Gastrocnemius medialis (tissue), 4 donors: ENCODE measurements around the gene TSSC4.

Experiments used
- POLR2A ChIP-seq, 2 donors: fragments of 450-650 bp; IDR thresholded peaks; one replicate each; pipeline ENCODE4 v1.6.1; 2017; ENCODE audit warnings: antibody characterized with exemption in 2 of 2, mild to moderate bottlenecking in 2 of 2, moderate library complexity in 2 of 2
- TF ChIP-seq, protein P1 (sequence below), 5 experiments: fragments of 450-650 bp in 3 of 5; fragments of 200-600 bp in 2 of 5; sonication (generic) in 2 of 5; IDR thresholded peaks in 4 of 5; conservative IDR thresholded peaks in 1 of 5; 1 replicate in 4 of 5; 2 replicates in 1 of 5; pipeline ENCODE4 v1.5.1; 2016 to 2019; ENCODE audit warnings: antibody characterized with exemption in 5 of 5, mild to moderate bottlenecking in 3 of 5, moderate library complexity in 3 of 5

DNA sequence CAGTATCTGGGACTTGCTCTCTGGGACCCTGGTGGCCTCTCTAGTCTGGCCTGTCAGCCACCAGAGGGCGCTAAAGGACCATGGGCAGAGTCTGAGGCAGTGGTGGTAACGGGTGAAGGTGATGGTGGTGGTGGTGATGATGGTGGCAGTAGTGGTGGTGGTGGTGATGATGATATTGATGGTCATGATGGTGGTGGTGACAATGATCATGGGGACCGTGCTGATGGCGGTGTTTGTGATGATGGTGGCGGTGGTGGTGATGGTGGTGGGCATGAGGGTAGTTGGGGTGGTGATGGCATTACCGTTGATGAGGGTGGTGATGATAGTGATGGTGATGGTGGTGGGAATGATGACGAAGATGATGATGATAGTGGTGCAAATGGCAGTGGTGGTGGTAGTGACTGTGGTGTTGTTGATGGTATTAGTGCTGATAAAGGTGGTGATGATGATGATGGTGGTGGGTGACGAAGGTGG is 27.8 kb downstream of the TSSC4 start:
- TF ChIP-seq, protein P1, sequence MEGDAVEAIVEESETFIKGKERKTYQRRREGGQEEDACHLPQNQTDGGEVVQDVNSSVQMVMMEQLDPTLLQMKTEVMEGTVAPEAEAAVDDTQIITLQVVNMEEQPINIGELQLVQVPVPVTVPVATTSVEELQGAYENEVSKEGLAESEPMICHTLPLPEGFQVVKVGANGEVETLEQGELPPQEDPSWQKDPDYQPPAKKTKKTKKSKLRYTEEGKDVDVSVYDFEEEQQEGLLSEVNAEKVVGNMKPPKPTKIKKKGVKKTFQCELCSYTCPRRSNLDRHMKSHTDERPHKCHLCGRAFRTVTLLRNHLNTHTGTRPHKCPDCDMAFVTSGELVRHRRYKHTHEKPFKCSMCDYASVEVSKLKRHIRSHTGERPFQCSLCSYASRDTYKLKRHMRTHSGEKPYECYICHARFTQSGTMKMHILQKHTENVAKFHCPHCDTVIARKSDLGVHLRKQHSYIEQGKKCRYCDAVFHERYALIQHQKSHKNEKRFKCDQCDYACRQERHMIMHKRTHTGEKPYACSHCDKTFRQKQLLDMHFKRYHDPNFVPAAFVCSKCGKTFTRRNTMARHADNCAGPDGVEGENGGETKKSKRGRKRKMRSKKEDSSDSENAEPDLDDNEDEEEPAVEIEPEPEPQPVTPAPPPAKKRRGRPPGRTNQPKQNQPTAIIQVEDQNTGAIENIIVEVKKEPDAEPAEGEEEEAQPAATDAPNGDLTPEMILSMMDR (IDR thresholded peaks at IDR 0.05 in 4 of 5, conservative IDR thresholded peaks at IDR 0.05 in 1 of 5) = peak; percentile 66 to 88 (median 77)
- TF ChIP-seq POLR2A (IDR thresholded peaks at IDR 0.05) = no peak
